Heart left ventricle (tissue), 16 donors: Measurements from ENCODE around the gene DPYSL4. TPM values are rescaled to one million over a fixed set of nuclear protein-coding genes. Genes with fewer than 3 reads are reported as not detected.

ENCODE experiments used
- ATAC-seq, 4 donors: fragments of 200-7000 bp; cut with Tn5 transposase; one replicate each; pipeline ENCODE4 v1.9.1; 2020 to 2022; ENCODE audit warnings: moderate library complexity in 4 of 4, mild to moderate bottlenecking in 3 of 4, moderate number of reproducible peaks in 1 of 4
- DNase-seq, 5 donors: peaks; one replicate each; pipeline ENCODE4 v3.0.0-alpha.2; 2020
- H3K27ac ChIP-seq, 12 donors: fragments of 200-600 bp; sonication (generic) in 4 of 12; one replicate each; pipeline versions ENCODE4 v1.5.0 to v1.8.0; 2016 to 2022; ENCODE audit warnings: mild to moderate bottlenecking in 2 of 12
- H3K27me3 ChIP-seq, 9 donors: fragments of 200-600 bp; sonication (generic) in 2 of 9; one replicate each; pipeline versions ENCODE4 v1.5.1 to v1.8.0; 2016 to 2022; ENCODE audit warnings: mild to moderate bottlenecking in 3 of 9
- H3K36me3 ChIP-seq, 9 donors: fragments of 200-600 bp; sonication (generic) in 2 of 9; one replicate each; pipeline versions ENCODE4 v1.5.0 to v1.8.0; 2018 to 2022; ENCODE audit warnings: mild to moderate bottlenecking in 2 of 9
- H3K4me1 ChIP-seq, 12 donors: fragments of 200-600 bp; sonication (generic) in 4 of 12; one replicate each; pipeline versions ENCODE4 v1.5.0 to v1.8.0; 2016 to 2022; ENCODE audit warnings: mild to moderate bottlenecking in 3 of 12
- H3K4me3 ChIP-seq, 12 donors: fragments of 200-600 bp; sonication (generic) in 4 of 12; one replicate each; pipeline versions ENCODE4 v1.5.0 to v1.8.0; 2017 to 2022; ENCODE audit warnings: mild to moderate bottlenecking in 9 of 12, moderate library complexity in 4 of 12
- H3K9me3 ChIP-seq, 12 donors: fragments of 200-600 bp; sonication (generic) in 4 of 12; one replicate each; pipeline versions ENCODE4 v1.5.0 to v1.8.0; 2016 to 2022; ENCODE audit warnings: mild to moderate bottlenecking in 1 of 12
- CTCF ChIP-seq, 12 donors: fragments of 200-600 bp; sonication (generic) in 4 of 12; IDR thresholded peaks; one replicate each; pipeline versions ENCODE4 v1.5.0 to v1.8.0; 2018 to 2022; ENCODE audit warnings: antibody characterized with exemption in 12 of 12, mild to moderate bottlenecking in 5 of 12
- POLR2A ChIP-seq, 2 donors: fragments of 450-650 bp; IDR thresholded peaks; one replicate each; pipeline ENCODE4 v1.6.1; 2017; ENCODE audit warnings: antibody characterized with exemption in 2 of 2, mild to moderate bottlenecking in 2 of 2, moderate library complexity in 2 of 2
- WGBS, 4 donors: extraction: QIAGEN DNeasy Blood & Tissue Kit in 2 of 4; methylation state at CpG; one replicate each; pipeline versions ENCODE4 v1.1.5 to v1.1.7; 2013 to 2018; 5-methylcytosine and 5-hydroxymethylcytosine counted together
- intact Hi-C, 10 donors: fragments of 100-400 bp; cut with DNase I; formaldehyde crosslinking; loops; one replicate each; pipeline versions ENCODE4 v1.11.1 to v1.14.2; 2022
- polyA plus RNA-seq, 2 donors: library from polyadenylated mRNA; stranded (reverse); fragments of 200-250 nt; gene quantifications; one replicate each; pipeline ENCODE4 v1.2.3, GENCODE V29; 2013
- total RNA-seq, 9 donors: library from RNA; depleted of rRNA in 2 of 9; stranded (reverse); fragments of >200 nt in 2 of 9; fragmentation: NEBNext Ultra II Directional in 3 of 9; extraction: Animal tissue kit (Norgen Biotek cat#: 25700) in 3 of 9; gene quantifications; one replicate each; pipeline versions ENCODE4 v1.1.0 to v1.2.4, GENCODE V29; 2016 to 2023
- donor health status: ischemic (EF 13 %, LVEDD 7.1; RV severe dilation, severe dysfunction).
- donor health status: healthy with polysubstance abuse.
- donor health status: DM: no; HTN: yes; CAD: no.
- donor health status: DM: no; HTN: no; CAD: no.
- donor health status: ischemic (EF 25% LVEDD 6.9; RV normal size, moderate dysfunction).
- donor health status: ischemic (EF 25% LVEDD 5.7; RV mildly dilated, moderate dysfunction).
- donor health status: healthy.
- donor health status: DM: yes; HTN: yes; CAD: no.
- donor health status: ischemic (EF 35%, LVEDD 5.7; RV mildly dilated, moderate dysfunction).
- donor health status: nonischemic (EF 11% LVEDD 7.7; RV severe dilation, severe dysfunction).
- donor health status: DM: yes; HTN: yes; CAD: no.
- donor health status: PGD.
- donor health status: ischemic (EF 29% LVEDD 5.4; RV normal size, mild dysfunction).
- donor health status: nonischemic (EF 23%, LVEDD 6.1; RV moderate dilation, normal function).

DPYSL4 gene
- total and polyA plus RNA-seq, 11 donors: 4.0 to 127 (median 33.1) TPM

GRCh38 chr10:132178046-132178445 lies 8.7 kb upstream of the DPYSL4 start:
- H3K27me3 ChIP-seq: peaks cover 0 to 17% (median 0%) of the 10 kb centered on the region in 9 donors
- no peak for TF ChIP-seq POLR2A (IDR thresholded peaks at IDR 0.05)
- TF ChIP-seq CTCF (IDR thresholded peaks at IDR 0.05): no peak
- H3K9me3 ChIP-seq: no peaks in the 10 kb centered on the region
- no peak overlapping the region for H3K27ac ChIP-seq
- peaks cover 0 to 32% (median 14%) of the 10 kb centered on the region in 12 donors for H3K4me1 ChIP-seq
- ATAC-seq: no peak
- no peak overlapping the region for H3K4me3 ChIP-seq
- DNase-seq: peak in 2 of 5 donors; percentile 14 to 16
- WGBS, 4 donors: 71 to 89% (median 75%) methylated on average over 6 of the region's 6 CpGs
- intact Hi-C loops: no loop called here
- H3K36me3 ChIP-seq: no peaks in the 10 kb centered on the region

GRCh38 chr10:132178672-132179545 lies 7.8 kb upstream of the DPYSL4 start:
- peak in 2 of 5 donors; percentile 54 to 67 for DNase-seq
- Histone ChIP-seq H3K4me3 (no peak overlapping the region), H3K9me3 (no peaks in the 10 kb centered on the region), H3K27me3 (peaks cover 0 to 17% (median 0%) of the 10 kb centered on the region in 9 donors), H3K27ac (no peak overlapping the region), H3K36me3 (no peaks in the 10 kb centered on the region), H3K4me1 (peaks cover 0 to 32% (median 14%) of the 10 kb centered on the region in 12 donors)
- TF ChIP-seq POLR2A (IDR thresholded peaks at IDR 0.05) (no peak), CTCF (IDR thresholded peaks at IDR 0.05) (no peak)
- ATAC-seq: peak; percentile 58 to 82 (median 71)
- intact Hi-C loops: no loop called here
- WGBS, 4 donors: 66 to 75% (median 73%) methylated on average over 20 to 23 of the region's 23 CpGs

GRCh38 chr10:132179551-132180392 lies 7.0 kb upstream of the DPYSL4 start:
- peaks cover 0 to 32% (median 14%) of the 10 kb centered on the region in 12 donors for H3K4me1 ChIP-seq
- H3K27ac ChIP-seq: no peak overlapping the region
- no peak overlapping the region for H3K4me3 ChIP-seq
- H3K27me3 ChIP-seq: peaks cover 0 to 19% (median 0%) of the 10 kb centered on the region in 9 donors
- DNase-seq: peak in 2 of 5 donors; percentile 13 to 28
- H3K9me3 ChIP-seq: no peaks in the 10 kb centered on the region
- H3K36me3 ChIP-seq: no peaks in the 10 kb centered on the region
- 85 to 88% (median 86%) methylated on average over 11 to 16 of the region's 16 CpGs for WGBS, 4 donors
- no peak for ATAC-seq
- TF ChIP-seq POLR2A (IDR thresholded peaks at IDR 0.05) (no peak), CTCF (IDR thresholded peaks at IDR 0.05) (no peak)
- intact Hi-C loops: no loop called here

GRCh38 chr10:132180736-132181135 lies 6.0 kb upstream of the DPYSL4 start:
- DNase-seq: peak in 1 of 5 donors; percentile 11
- WGBS, 4 donors: 50 to 62% (median 59%) methylated on average over 14 of the region's 14 CpGs
- no peaks in the 10 kb centered on the region for H3K9me3 ChIP-seq
- no peaks in the 10 kb centered on the region for H3K36me3 ChIP-seq
- H3K27ac ChIP-seq: no peak overlapping the region
- TF ChIP-seq CTCF (IDR thresholded peaks at IDR 0.05): no peak
- TF ChIP-seq POLR2A (IDR thresholded peaks at IDR 0.05): no peak
- intact Hi-C loops: no loop called here
- H3K4me1 ChIP-seq: peaks cover 2 to 31% (median 10%) of the 10 kb centered on the region in 12 donors
- no peak for ATAC-seq
- peaks cover 0 to 23% (median 4%) of the 10 kb centered on the region in 9 donors for H3K27me3 ChIP-seq
- no peak overlapping the region for H3K4me3 ChIP-seq
